ENCODE results near the gene FAM78A. TPM values are rescaled to one million over a fixed set of nuclear protein-coding genes. Genes with fewer than 3 reads are reported as not detected.
"Not testable (repeated sequence)": the region's sequence is repeated elsewhere in the genome, so short reads cannot be mapped to it uniquely, and the experiment has no call there.

The FAM78A gene
- polyA plus RNA-seq, 6 donors from 2014 or later: 5.2 to 18.3 (median 11.6) TPM

DNA sequence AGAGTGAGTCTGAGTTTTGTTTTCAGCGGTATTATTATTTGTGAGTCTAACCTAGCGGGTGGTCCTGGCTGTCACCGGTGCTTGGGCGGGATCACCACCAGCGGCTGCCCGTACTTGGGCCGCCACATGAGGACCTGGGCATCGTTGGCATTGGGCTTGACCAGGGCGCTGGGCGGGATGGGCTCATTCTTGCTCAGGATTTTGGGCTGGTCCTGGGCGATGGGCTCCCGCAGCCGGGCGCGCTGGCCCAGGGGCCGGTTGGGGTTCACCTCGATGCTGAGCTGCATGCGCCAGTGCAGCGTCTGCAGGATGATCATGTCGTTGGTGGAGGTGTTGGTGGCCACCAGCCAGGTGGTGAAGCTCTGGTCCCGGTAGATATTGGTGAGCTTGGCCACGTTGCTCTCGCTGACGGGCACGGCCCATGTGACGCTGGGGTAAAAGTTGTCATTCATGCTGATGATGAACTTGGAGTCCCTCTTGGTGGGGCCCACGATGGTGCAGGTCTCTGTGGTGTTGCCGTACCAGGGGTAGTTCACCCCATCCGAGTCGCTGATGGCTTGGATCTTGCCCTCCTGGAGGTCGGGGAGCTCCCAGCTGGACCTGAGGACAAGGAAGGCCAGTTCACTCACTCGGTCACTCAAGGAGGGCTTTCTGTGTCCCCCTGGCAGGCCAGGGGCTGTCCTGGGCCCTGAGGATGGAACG is 15.4 kb downstream of the FAM78A start:
- Mint-ChIP-seq H3K27me3 (no peaks in the 10 kb centered on the region), H3K36me3 (peaks cover 6 to 7% of the 10 kb centered on the region in 2 donors), H3K4me1 (peaks cover 26 to 70% (median 42%) of the 10 kb centered on the region in 3 donors), H3K27ac (peak overlapping the region; percentile 42 to 88 (median 75)), H3K4me3 (no peak overlapping the region), H3K9me3 (no peaks in the 10 kb centered on the region)
- no peak for ATAC-seq (ENCODE audit: low read depth in 2 of 2)
- DNase-seq: no peak

DNA sequence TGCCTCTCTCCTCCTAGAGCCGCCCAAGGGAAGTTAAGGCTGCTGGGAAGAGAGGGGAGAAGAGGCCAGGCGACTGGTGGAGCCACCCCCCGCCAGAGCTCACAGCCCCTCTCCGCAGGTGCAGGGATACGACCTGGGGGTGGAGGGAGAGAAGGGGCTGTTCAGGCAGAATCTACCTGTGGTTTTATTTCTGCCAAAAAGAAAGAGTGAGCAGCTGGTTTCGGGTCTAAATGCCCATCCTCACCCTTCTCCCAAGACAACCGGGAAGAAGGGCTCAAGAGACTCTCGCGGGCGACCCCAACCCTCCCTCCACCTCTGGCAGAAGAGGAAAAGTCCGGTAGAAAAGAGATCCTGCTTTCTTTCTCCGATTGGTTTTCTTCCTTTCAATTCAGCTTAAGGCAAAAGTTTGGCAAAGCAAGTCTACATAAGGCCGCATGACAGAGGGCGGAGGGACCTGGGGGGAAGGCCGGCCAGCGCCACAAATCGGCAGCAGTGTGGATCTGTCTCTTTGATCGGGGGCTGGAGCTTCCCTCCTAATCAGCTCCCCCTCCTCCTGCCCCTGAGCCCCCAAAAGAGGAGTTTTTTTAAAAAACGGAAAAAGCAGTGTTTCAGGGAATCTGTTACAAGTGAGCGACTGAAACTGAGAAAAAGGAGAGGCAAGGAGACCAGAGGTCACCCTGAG is 16.3 kb downstream of the FAM78A start:
- peak overlapping the region in 2 of 8 donors; percentile 1 to 9 for H3K4me3 Mint-ChIP-seq
- no peaks in the 10 kb centered on the region for H3K27me3 Mint-ChIP-seq
- peaks cover 26 to 73% (median 41%) of the 10 kb centered on the region in 3 donors for H3K4me1 Mint-ChIP-seq
- H3K27ac Mint-ChIP-seq: peak overlapping the region in 4 of 6 donors; percentile 20 to 92 (median 82)
- no peaks in the 10 kb centered on the region for H3K9me3 Mint-ChIP-seq
- ATAC-seq (ENCODE audit: low read depth in 2 of 2): no peak
- peaks cover 6% of the 10 kb centered on the region in 2 donors for H3K36me3 Mint-ChIP-seq
- no peak for DNase-seq

- Mint-ChIP-seq H3K9me3 (no peaks in the 10 kb centered on the region), H3K27me3 (no peaks in the 10 kb centered on the region), H3K27ac (peak overlapping the region in 4 of 6 donors; percentile 28 to 92 (median 76)), H3K4me1 (peaks cover 23 to 73% (median 37%) of the 10 kb centered on the region in 3 donors), H3K4me3 (peak overlapping the region in 2 of 8 donors; percentile 1 to 9), H3K36me3 (peaks cover 4 to 6% of the 10 kb centered on the region in 2 donors)
- DNase-seq (no peak), ATAC-seq (ENCODE audit: low read depth in 2 of 2) (no peak)
These were observed 16.8 kb downstream of the FAM78A start for GRCh38 chr9:131259432-131259898.

- Mint-ChIP-seq H3K27ac (peak overlapping the region in 2 of 6 donors; percentile 69 to 70), H3K36me3 (peaks cover 4 to 6% of the 10 kb centered on the region in 2 donors), H3K9me3 (no peaks in the 10 kb centered on the region), H3K4me3 (no peak overlapping the region), H3K4me1 (peaks cover 28 to 73% (median 42%) of the 10 kb centered on the region in 3 donors), H3K27me3 (no peaks in the 10 kb centered on the region)
- DNase-seq (no peak), ATAC-seq (ENCODE audit: low read depth in 2 of 2) (no peak)
These were observed 17.4 kb downstream of the FAM78A start for GRCh38 chr9:131258698-131259431.

DNA sequence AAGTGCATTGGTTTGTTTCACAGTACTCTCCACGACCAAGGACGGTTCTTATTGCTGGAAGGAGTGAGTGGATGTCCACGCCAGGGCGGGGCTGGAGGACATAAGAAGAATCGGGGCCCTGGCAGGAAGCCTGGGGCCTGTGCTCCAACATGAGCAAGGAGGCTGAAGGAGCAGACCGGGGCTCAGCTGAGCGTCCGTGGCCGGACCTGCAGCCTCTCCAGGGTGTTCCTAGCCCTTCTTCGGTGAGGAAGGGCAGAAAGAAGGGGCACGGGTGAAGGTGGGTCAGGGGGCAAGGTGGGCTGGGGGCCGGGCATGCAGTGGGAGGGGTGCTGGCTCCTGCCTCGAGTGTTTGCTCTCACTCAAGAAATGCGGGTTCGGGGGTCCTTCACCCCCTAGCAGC is 18.1 kb downstream of the FAM78A start:
- H3K27me3 Mint-ChIP-seq: no peaks in the 10 kb centered on the region
- H3K4me1 Mint-ChIP-seq: peaks cover 27 to 75% (median 43%) of the 10 kb centered on the region in 3 donors
- H3K9me3 Mint-ChIP-seq: no peaks in the 10 kb centered on the region

DNA sequence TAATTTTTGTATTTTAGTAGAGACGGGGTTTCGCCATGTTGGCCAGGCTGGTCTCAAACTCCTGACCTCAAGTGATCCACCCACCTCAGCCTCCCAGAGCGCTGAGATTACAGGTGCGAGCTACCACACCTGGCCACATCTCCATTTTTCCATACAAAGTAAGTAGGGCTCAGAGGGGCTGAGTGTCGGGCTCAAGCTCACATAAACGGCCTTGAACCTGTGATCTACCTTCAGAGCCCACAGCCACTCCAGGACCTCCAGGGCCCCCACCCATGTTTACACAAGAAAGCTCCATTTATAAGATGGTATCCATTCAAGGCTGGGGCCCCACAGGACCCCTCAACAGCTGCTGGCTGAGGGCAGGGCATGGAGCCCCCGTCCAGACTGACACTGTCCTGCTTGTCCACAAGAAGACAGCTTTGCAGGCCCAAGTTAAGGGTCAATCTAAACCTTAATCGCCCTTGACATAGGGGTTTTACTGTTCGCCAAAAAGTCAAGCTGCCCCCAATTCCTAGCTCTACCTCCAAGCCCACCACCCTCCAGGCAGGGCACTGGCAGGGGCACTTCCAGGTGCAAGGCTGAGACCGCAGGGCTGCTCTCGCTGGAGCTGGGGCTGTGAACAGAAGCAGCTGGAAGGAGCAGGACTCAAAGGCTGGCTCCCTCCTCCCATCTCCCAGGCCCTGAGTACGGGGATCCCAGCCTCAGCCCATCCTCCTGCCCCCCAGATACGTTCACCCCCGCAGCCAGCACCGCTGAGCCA is 18.9 kb downstream of the FAM78A start:
- peaks cover 1 to 6% of the 10 kb centered on the region in 2 donors for H3K36me3 Mint-ChIP-seq
- DNase-seq (no peak), ATAC-seq (ENCODE audit: low read depth in 2 of 2) (no peak)
- H3K4me3 Mint-ChIP-seq: peak overlapping the region in 7 of 8 donors; percentile 43 to 98 (median 84)
- H3K27me3 Mint-ChIP-seq: no peaks in the 10 kb centered on the region
- no peaks in the 10 kb centered on the region for H3K9me3 Mint-ChIP-seq
- peak overlapping the region; percentile 66 to 99 (median 92) for H3K27ac Mint-ChIP-seq
- peaks cover 28 to 75% (median 44%) of the 10 kb centered on the region in 3 donors for H3K4me1 Mint-ChIP-seq

More for the DNA sequence above, 18.1 kb downstream of the FAM78A start:
- ATAC-seq (ENCODE audit: low read depth in 2 of 2) (no peak), DNase-seq (no peak)
- Mint-ChIP-seq H3K4me3 (peak overlapping the region in 2 of 8 donors; percentile 57 to 82), H3K36me3 (peaks cover 4 to 6% of the 10 kb centered on the region in 2 donors), H3K27ac (peak overlapping the region in 4 of 6 donors; percentile 39 to 95 (median 74))

GRCh38 chr9:131255676-131256197 is 20.6 kb downstream of the FAM78A start:
- Mint-ChIP-seq H3K4me1 (peaks cover 28 to 68% (median 45%) of the 10 kb centered on the region in 3 donors), H3K27ac (peak overlapping the region; percentile 90 to 99 (median 96)), H3K36me3 (peaks cover 0 to 6% of the 10 kb centered on the region in 2 donors), H3K4me3 (peak overlapping the region; percentile 82 to 100 (median 94)), H3K27me3 (no peaks in the 10 kb centered on the region), H3K9me3 (no peaks in the 10 kb centered on the region)
- DNase-seq (no peak), ATAC-seq (ENCODE audit: low read depth in 2 of 2) (peak in 1 of 2 donors; percentile 1)

- H3K36me3 Mint-ChIP-seq: no peaks in the 10 kb centered on the region
- peak overlapping the region; percentile 64 to 94 (median 88) for H3K4me3 Mint-ChIP-seq
- H3K9me3 Mint-ChIP-seq: no peaks in the 10 kb centered on the region
- peak overlapping the region; percentile 88 to 99 (median 96) for H3K27ac Mint-ChIP-seq
- peaks cover 28 to 63% (median 45%) of the 10 kb centered on the region in 3 donors for H3K4me1 Mint-ChIP-seq
- no peak for DNase-seq
- H3K27me3 Mint-ChIP-seq: no peaks in the 10 kb centered on the region
- no peak for ATAC-seq (ENCODE audit: low read depth in 2 of 2)
These were observed 21.7 kb downstream of the FAM78A start for GRCh38 chr9:131254626-131255025.

GRCh38 chr9:131253891-131254491 is 22.3 kb downstream of the FAM78A start:
- ATAC-seq (ENCODE audit: low read depth in 2 of 2) (peak; percentile 29 to 35), DNase-seq (no peak)
- Mint-ChIP-seq H3K36me3 (no peaks in the 10 kb centered on the region), H3K4me1 (peaks cover 28 to 63% (median 45%) of the 10 kb centered on the region in 3 donors), H3K27ac (peak overlapping the region; percentile 88 to 98 (median 96)), H3K9me3 (no peaks in the 10 kb centered on the region), H3K27me3 (no peaks in the 10 kb centered on the region), H3K4me3 (peak overlapping the region; percentile 64 to 90 (median 84))

DNA sequence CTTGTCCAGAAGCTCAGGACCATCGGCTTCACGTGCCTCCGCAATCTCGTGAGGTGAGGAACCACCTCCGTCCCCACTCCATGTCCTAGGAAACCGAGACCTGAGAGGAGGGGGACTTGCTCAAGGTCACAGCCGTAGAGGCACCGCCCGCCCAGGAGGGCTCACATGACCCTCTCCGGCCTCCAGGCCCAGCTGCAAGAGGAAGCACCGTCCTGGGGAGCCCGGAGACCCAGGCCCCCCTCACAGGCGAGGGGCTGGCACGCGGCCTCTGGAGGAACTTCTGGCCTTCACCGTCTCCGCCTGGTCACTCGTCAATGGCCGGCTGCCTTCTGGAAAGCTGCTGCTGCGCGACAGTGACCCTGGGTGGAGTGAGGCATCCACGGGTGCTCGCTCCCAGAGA is 24.2 kb downstream of the FAM78A start:
- H3K27me3 Mint-ChIP-seq: no peaks in the 10 kb centered on the region
- no peak for DNase-seq
- peaks cover 22 to 55% (median 33%) of the 10 kb centered on the region in 3 donors for H3K4me1 Mint-ChIP-seq
- H3K4me3 Mint-ChIP-seq: peak overlapping the region in 6 of 8 donors; percentile 77 to 89 (median 82)
- no peak for ATAC-seq (ENCODE audit: low read depth in 2 of 2)
- H3K27ac Mint-ChIP-seq: peak overlapping the region in 3 of 6 donors; percentile 82 to 97 (median 85)
- no peaks in the 10 kb centered on the region for H3K9me3 Mint-ChIP-seq
- H3K36me3 Mint-ChIP-seq: no peaks in the 10 kb centered on the region

- no peak for ATAC-seq (ENCODE audit: low read depth in 2 of 2)
- Mint-ChIP-seq H3K4me1 (peaks cover 0 to 6% (median 0%) of the 10 kb centered on the region in 3 donors), H3K9me3 (peaks cover 0 to 4% (median 0%) of the 10 kb centered on the region in 7 donors), H3K27me3 (no peaks in the 10 kb centered on the region), H3K27ac (no peak overlapping the region), H3K4me3 (no peak overlapping the region), H3K36me3 (no peaks in the 10 kb centered on the region)
- DNase-seq: no peak
These were observed 29.7 kb downstream of the FAM78A start for GRCh38 chr9:131246618-131247017.

GRCh38 chr9:131244331-131244730 is 32.0 kb downstream of the FAM78A start:
- H3K4me1 Mint-ChIP-seq; H3K27ac Mint-ChIP-seq; DNase-seq; H3K9me3 Mint-ChIP-seq; H3K36me3 Mint-ChIP-seq; ATAC-seq (ENCODE audit: low read depth in 2 of 2); H3K4me3 Mint-ChIP-seq; H3K27me3 Mint-ChIP-seq: not testable (repeated sequence)

Measured in naive B cell (primary cell).